ENCODE data around the gene MAD1L1. TPM values are rescaled to one million over a fixed set of nuclear protein-coding genes. Genes with fewer than 3 reads are reported as not detected.

The MAD1L1 gene
- total RNA-seq, 1 experiment from 2014 or later, result 38.5 TPM

DNA sequence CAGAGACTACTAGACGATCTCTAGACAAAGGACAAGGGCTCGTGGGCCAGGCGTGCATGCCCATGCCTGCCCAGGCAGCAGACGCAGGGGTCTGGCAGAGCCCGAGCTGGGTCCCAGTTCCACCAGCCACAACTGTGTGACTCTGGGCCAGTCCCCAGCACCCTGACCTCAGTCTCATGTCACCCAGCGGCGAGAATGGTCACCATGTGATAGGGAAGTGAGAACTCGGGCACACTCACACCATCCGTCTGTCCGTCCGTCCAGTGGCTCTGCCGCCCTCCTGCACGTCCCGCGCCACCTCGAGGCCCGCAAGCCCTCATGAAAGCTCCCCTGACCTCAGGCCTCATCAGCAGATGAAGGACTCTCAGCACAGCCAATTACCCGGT, 282.7 kb downstream of the MAD1L1 start (continued):
- TF ChIP-seq TCF7L2 (IDR thresholded peaks at IDR 0.05; ENCODE audit: borderline replicate concordance, extremely low read depth, insufficient read depth, insufficient read length), result no peak
- TF ChIP-seq, protein P1, sequence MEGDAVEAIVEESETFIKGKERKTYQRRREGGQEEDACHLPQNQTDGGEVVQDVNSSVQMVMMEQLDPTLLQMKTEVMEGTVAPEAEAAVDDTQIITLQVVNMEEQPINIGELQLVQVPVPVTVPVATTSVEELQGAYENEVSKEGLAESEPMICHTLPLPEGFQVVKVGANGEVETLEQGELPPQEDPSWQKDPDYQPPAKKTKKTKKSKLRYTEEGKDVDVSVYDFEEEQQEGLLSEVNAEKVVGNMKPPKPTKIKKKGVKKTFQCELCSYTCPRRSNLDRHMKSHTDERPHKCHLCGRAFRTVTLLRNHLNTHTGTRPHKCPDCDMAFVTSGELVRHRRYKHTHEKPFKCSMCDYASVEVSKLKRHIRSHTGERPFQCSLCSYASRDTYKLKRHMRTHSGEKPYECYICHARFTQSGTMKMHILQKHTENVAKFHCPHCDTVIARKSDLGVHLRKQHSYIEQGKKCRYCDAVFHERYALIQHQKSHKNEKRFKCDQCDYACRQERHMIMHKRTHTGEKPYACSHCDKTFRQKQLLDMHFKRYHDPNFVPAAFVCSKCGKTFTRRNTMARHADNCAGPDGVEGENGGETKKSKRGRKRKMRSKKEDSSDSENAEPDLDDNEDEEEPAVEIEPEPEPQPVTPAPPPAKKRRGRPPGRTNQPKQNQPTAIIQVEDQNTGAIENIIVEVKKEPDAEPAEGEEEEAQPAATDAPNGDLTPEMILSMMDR (IDR thresholded peaks at IDR 0.05 in 2 of 3, conservative IDR thresholded peaks at IDR 0.05 in 1 of 3; ENCODE audit: borderline replicate concordance in 1 of 3, insufficient read depth in 1 of 3, low read depth in 2 of 3, low read length in 2 of 3), result no peak
- TF ChIP-seq, protein P2, sequence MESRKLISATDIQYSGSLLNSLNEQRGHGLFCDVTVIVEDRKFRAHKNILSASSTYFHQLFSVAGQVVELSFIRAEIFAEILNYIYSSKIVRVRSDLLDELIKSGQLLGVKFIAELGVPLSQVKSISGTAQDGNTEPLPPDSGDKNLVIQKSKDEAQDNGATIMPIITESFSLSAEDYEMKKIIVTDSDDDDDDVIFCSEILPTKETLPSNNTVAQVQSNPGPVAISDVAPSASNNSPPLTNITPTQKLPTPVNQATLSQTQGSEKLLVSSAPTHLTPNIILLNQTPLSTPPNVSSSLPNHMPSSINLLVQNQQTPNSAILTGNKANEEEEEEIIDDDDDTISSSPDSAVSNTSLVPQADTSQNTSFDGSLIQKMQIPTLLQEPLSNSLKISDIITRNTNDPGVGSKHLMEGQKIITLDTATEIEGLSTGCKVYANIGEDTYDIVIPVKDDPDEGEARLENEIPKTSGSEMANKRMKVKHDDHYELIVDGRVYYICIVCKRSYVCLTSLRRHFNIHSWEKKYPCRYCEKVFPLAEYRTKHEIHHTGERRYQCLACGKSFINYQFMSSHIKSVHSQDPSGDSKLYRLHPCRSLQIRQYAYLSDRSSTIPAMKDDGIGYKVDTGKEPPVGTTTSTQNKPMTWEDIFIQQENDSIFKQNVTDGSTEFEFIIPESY (IDR thresholded peaks at IDR 0.05; ENCODE audit: extremely low read depth, insufficient replicate concordance, low read length), result no peak
- TF ChIP-seq, protein P3, sequence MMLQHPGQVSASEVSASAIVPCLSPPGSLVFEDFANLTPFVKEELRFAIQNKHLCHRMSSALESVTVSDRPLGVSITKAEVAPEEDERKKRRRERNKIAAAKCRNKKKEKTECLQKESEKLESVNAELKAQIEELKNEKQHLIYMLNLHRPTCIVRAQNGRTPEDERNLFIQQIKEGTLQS (IDR thresholded peaks at IDR 0.05), result no peak
- no peak for TF ChIP-seq POLR2A (IDR thresholded peaks at IDR 0.05; ENCODE audit: borderline replicate concordance, extremely low read depth, insufficient read depth, insufficient read length)
- TF ChIP-seq FOSL1 (IDR thresholded peaks at IDR 0.05; ENCODE audit: low read depth), result no peak

DNA sequence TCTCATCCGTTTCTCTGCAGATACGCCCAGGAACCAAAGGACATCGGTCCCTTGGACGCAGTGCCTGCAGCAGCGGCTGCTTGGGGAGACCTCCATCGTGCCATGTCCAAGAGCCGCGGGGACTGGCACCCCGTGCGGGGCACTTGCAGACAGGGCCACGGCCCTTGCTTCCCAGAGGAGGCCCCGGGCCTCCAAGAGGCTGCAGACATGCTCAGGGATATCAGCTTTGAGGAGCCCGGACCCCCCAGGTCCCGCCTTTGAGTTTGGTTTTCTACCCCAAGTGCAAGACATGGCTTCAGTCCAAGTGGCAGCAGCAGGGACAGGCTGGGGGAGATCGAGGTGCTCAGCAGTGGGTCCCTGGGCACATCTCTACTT, 283.1 kb downstream of the MAD1L1 start:
- ATAC-seq (no peak), DNase-seq (ENCODE audit: low read depth, low spot score) (no peak)
- Histone ChIP-seq H3K36me3 (ENCODE audit: control insufficient read depth in 1 of 2, insufficient read depth in 2 of 2, low read length in 2 of 2) (no peaks in the 10 kb centered on the region), H2AFZ (ENCODE audit: low read depth, low read length, poor library complexity, severe bottlenecking) (no peak overlapping the region), H3K4me1 (ENCODE audit: control insufficient read depth in 1 of 2, insufficient read depth in 2 of 2, low read length in 2 of 2) (no peaks in the 10 kb centered on the region), H3K79me2 (ENCODE audit: insufficient read depth, low read length) (no peaks in the 10 kb centered on the region), H3K4me2 (ENCODE audit: low read length) (no peak overlapping the region), H3K27me3 (ENCODE audit: insufficient read depth, low read length) (no peaks in the 10 kb centered on the region), H3K9me2 (ENCODE audit: insufficient read depth) (no peaks in the 10 kb centered on the region), H3K27ac (ENCODE audit: low read depth, low read length) (no peak overlapping the region), H4K20me1 (ENCODE audit: insufficient read depth) (no peaks in the 10 kb centered on the region), H3K4me3 (replicated peaks in 1 of 2; ENCODE audit: low read depth in 1 of 2, low read length in 2 of 2) (no peak overlapping the region), H3K9ac (ENCODE audit: low read length) (no peak overlapping the region), H3K9me3 (ENCODE audit: control insufficient read depth in 1 of 2, insufficient read depth in 1 of 2, low read depth in 1 of 2, low read length in 2 of 2) (no peaks in the 10 kb centered on the region)
- TF ChIP-seq POLR2A (IDR thresholded peaks at IDR 0.05; ENCODE audit: borderline replicate concordance, extremely low read depth, insufficient read depth, insufficient read length) (no peak), YY1 (IDR thresholded peaks at IDR 0.05; ENCODE audit: extremely low read depth, insufficient replicate concordance, low read depth, low read length) (no peak), EZH2 (IDR thresholded peaks at IDR 0.05) (no peak), ZNF274 (IDR thresholded peaks at IDR 0.05; ENCODE audit: low read depth, low read length) (no peak), EZH2phosphoT487 (IDR thresholded peaks at IDR 0.05; ENCODE audit: borderline replicate concordance) (no peak), CBX3 (IDR thresholded peaks at IDR 0.05; ENCODE audit: low read depth) (no peak), SRF (IDR thresholded peaks at IDR 0.05; ENCODE audit: low read depth) (no peak)
- TF ChIP-seq, protein P4, sequence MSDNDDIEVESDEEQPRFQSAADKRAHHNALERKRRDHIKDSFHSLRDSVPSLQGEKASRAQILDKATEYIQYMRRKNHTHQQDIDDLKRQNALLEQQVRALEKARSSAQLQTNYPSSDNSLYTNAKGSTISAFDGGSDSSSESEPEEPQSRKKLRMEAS (IDR thresholded peaks at IDR 0.05), result no peak
- TF ChIP-seq, protein P1 (IDR thresholded peaks at IDR 0.05 in 2 of 3, conservative IDR thresholded peaks at IDR 0.05 in 1 of 3; ENCODE audit: borderline replicate concordance in 1 of 3, insufficient read depth in 1 of 3, low read depth in 2 of 3, low read length in 2 of 3), result no peak
- CTCF ChIA-PET, result no interaction called here
- RAD21 ChIA-PET (ENCODE audit: low non-redundant PET in 1 of 2, low total read pairs in 2 of 2, uncharacterized antibody in 2 of 2, unreplicated experiment in 2 of 2), result no interaction called here
- BruUV-seq (replicated peaks), result no TSS peak
- POLR2A ChIA-PET, result no interaction called here
- intact Hi-C loops (cut with micrococcal nuclease), result no loop called here
